Hematopoietic multipotent progenitor cell treated with erythropoietin and hydrocortisone succinate and interleukin-3 and kit ligand, for 15 days (in vitro differentiated cells): ENCODE data around the gene OR8J1.
"Not testable (repeated sequence)": the region's sequence is repeated elsewhere in the genome, so short reads cannot be mapped to it uniquely, and the experiment has no call there.

ENCODE experiments used
- DNase-seq: peaks from one replicate; pipeline ENCODE4 v3.0.0-alpha.2; 2015; ENCODE audit warnings: low spot score

The OR8J1 gene

GRCh38 chr11:56353991-56354390, at the start of gene OR8J1:
OR8J1 (plus strand) TSS chr11:56354291; CDS start chr11:56360247, 5,956 bp downstream.
- no peak for DNase-seq

- DNase-seq = no peak
Observed at GRCh38 chr11:56307836-56308235, 46.3 kb upstream of the OR8J1 start.

- DNase-seq = no peak
Observed at GRCh38 chr11:56314844-56315243, 39.2 kb upstream of the OR8J1 start, which contains the start of gene OR8K3. OR8K3 (plus strand) TSS chr11:56315144; CDS start chr11:56318307, 3,163 bp downstream.

GRCh38 chr11:56331861-56332491, 22.1 kb upstream of the OR8J1 start:
- no peak for DNase-seq

- no peak for DNase-seq
Observed at GRCh38 chr11:56333156-56333555, 20.9 kb upstream of the OR8J1 start.

GRCh38 chr11:56340289-56340688, 13.8 kb upstream of the OR8J1 start:
- no peak for DNase-seq

GRCh38 chr11:56345739-56346138, 8.4 kb upstream of the OR8J1 start, which contains the start of gene OR8K1:
OR8K1 (plus strand) TSS chr11:56346039; CDS start chr11:56346039, 0 bp downstream.
- DNase-seq = no peak

- no peak for DNase-seq
Observed at GRCh38 chr11:56375324-56375723, 21.2 kb downstream of the OR8J1 start, which contains the start of gene OR8U1. OR8U1 (plus strand) TSS chr11:56375624; CDS start chr11:56375624, 0 bp downstream.

GRCh38 chr11:56380120-56380519, 26.0 kb downstream of the OR8J1 start:
- DNase-seq = no peak

- DNase-seq = no peak
Observed at GRCh38 chr11:56394381-56394780, 40.3 kb downstream of the OR8J1 start.

GRCh38 chr11:56396047-56396446, 42.0 kb downstream of the OR8J1 start:
- no peak for DNase-seq

GRCh38 chr11:56401858-56402461, 47.9 kb downstream of the OR8J1 start:
- not testable (repeated sequence) for DNase-seq

- no peak for DNase-seq
Observed at GRCh38 chr11:56404393-56404792, 50.3 kb downstream of the OR8J1 start.

- no peak for DNase-seq
Observed at GRCh38 chr11:56410801-56411200, 56.7 kb downstream of the OR8J1 start.
